GM19455 (cell line): ENCODE measurements around the gene LCP2.

Experiments used
- ATAC-seq: cut with Tn5 transposase; IDR thresholded peaks from one replicate; pipeline ENCODE4 v1.9.1; 2021; ENCODE audit not compliant: unreplicated experiment

LCP2 gene

DNA sequence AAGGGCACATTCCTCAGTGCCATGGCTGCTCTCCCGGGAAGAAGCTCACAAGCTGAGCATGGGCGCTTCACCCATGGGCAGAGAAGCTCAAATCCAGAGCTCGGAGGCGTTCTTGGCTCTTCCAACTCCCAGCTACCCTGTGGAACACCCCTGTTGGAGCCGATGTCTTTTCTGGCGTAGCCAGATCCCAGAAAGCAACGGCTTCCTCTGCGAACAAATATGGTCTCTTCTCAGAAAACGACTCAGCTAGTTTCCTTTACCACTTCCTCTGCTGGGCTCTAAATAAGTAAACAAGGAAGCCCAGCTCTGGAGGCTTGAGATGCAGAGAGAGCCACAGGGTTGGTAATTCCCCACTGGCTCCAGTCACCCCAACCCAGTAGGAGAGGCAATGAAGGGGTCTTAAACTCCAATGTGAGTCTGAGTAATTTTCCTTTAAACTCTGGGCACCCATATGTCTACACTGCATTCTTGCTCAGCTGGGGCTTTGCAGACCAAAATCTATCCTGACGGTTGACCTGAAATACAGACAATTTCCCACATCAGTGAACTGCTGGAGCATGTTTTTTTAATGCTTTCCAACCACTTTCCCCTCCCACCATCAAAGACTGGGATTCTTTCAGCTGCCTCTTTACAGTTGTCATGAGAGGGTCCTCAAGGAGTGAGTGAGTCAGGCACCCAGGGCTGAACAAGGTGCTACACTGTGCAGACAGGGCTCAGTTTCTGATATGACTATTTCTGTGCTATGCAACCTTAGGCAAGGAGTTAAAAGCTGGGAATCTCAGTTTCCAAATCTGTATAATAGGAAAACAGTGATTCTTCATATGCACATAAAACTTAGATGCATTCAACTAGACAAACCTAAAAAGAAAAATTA, at the start of gene LCP2:
TSS of gene LCP2 (minus strand) at position 189 of the 874 bp plus-strand sequence. CDS start at position 23, 166 bp downstream.
- ATAC-seq = peak; percentile 55

- ATAC-seq = no peak
Measured at GRCh38 chr5:170347022-170347567, 49.5 kb upstream of the LCP2 start.

DNA sequence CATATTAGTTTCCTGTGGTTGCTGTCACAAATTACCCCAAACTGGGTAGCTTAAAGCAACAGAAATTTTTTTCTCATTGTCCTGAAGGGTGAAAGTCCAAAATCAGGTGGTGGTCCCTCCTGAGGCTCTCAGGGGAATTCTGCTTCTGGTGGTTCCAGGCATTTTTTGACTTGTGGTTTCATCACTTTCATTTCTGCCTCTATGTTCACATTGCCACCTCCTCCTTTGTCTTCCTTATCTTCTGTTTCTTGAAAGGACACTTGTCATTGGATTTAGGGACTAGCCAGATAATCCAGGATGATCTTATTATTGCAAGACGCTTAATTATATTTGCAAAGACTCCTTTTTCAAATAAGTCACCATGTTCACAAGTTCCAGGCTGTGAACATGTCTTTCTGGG, 48.4 kb upstream of the LCP2 start:
- no peak for ATAC-seq

DNA sequence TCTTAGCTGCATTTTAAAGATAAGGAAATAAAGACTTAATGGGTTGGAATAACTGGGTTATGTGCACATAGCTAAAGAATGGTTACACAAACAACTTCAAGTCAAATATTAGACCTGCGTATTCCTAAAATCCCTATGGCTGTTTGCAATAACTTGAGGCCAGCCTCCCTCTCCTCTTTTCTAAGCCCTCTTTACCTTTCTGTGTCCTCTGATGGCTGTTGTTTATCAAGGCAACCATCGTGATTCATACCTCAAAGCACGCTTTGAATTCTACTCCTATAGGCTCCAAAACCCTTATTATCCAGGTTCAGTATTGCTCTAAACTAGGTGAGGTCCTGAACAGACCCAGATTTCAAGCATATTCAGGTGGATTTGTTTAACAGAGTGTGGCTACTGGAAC, 45.6 kb upstream of the LCP2 start:
- no peak for ATAC-seq

DNA sequence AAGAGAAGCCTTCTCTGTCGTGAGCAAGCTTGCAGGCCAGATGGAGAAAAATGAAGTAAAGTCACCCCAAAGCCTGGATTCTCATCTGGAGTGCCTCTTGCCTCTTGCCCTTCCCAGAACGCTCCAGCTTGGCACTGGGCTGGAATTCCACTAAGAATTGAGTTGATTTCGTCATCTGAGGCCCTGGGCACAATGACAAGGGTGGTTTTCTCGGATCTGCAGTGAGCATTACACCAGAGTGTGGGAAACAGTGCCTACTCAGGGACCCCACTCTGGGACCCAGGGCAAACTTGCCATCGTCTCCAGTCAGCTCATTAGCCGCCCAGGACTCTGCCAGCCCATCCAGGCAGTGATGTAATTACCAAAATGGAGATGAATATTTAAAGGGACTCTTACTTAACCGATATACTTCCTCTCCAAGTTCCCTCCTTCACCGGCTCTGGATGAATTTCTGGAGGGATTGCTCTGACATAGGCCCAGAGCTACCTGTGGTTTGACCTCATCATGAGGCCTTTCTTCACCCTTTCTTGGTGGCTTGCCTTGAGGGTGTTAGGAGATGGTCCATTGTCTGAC, 44.7 kb upstream of the LCP2 start:
- no peak for ATAC-seq

DNA sequence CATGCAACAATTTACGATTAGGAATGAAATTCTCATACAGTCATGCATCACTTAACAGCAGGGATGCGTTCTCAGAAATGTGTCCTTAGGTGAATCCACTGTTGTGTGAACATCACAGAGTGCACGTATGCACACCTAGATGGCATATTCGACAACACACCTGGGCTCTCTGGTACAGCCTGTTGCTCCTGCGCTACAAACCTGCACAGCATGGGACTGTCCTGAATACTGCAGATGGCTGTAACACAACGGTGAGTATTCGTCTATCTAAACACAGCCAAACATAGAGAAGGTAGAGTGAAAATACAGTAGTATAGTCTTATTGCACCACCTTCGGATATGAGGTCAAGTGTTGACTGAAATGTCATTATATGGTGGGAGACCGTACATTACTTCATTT, 44.0 kb upstream of the LCP2 start:
- no peak for ATAC-seq

- no peak for ATAC-seq
Measured at GRCh38 chr5:170339780-170340167, 42.2 kb upstream of the LCP2 start.

GRCh38 chr5:170338933-170339779, 41.6 kb upstream of the LCP2 start:
- peak; percentile 92 for ATAC-seq

DNA sequence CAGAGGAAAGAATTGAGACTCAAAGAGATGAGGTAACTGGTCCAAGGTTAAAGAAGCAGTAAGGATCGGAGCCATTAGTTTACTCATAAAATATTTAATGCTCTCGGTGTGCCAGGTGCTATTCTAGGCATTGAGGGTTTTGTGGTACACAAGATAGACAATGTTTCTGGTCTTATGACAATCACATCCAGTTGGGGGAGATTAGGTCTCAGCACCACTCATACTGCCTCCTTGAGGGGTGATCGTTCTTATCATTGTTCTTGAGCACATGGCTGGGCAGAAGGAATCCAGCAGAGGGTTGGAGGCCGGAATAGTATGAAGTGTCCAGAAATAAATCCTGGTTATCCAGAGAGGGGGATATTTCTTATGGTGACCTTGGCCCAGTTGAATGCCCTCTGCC, 40.7 kb upstream of the LCP2 start:
- ATAC-seq = no peak

- ATAC-seq = no peak
Measured at GRCh38 chr5:170337045-170337733, 39.6 kb upstream of the LCP2 start.

DNA sequence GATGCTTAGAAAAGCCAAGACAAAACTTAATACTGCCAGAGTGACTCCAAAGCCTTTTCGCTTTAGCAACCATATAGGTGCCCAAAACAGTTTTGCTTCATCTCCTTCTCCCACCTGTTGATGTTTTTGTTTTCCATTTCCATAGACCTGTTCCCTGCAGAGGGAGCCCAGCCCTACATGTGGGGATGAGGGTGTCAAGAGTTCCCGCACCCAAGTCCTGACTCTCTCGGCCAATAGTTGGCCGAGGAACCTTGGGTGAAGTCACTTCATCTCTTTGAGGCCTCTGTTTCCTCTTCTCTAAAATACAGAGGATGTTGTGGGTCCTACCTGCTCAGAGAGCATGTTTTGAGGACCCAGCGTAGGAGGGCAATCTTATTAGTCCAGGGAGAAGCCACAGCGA, 38.5 kb upstream of the LCP2 start:
- ATAC-seq = no peak

DNA sequence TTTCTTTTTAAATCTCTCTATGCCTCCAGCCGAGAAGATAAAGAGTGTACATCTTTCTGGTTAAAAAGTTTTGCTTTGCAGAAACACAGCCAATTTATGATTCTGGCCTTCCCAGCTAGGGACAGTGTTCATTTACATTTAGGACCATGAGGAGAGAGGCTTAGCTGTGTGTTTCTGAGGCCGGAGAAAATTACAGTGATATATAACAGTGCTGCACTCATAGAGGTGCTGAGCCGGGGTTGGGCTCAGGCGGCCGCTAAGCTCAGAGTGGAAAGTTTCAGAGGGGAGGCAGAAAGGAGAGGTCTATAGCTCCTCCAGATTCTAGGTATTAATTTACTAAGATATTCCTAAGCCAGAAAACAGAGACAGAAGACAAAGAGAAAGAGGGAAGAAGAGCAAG, 37.0 kb upstream of the LCP2 start:
- ATAC-seq = no peak

DNA sequence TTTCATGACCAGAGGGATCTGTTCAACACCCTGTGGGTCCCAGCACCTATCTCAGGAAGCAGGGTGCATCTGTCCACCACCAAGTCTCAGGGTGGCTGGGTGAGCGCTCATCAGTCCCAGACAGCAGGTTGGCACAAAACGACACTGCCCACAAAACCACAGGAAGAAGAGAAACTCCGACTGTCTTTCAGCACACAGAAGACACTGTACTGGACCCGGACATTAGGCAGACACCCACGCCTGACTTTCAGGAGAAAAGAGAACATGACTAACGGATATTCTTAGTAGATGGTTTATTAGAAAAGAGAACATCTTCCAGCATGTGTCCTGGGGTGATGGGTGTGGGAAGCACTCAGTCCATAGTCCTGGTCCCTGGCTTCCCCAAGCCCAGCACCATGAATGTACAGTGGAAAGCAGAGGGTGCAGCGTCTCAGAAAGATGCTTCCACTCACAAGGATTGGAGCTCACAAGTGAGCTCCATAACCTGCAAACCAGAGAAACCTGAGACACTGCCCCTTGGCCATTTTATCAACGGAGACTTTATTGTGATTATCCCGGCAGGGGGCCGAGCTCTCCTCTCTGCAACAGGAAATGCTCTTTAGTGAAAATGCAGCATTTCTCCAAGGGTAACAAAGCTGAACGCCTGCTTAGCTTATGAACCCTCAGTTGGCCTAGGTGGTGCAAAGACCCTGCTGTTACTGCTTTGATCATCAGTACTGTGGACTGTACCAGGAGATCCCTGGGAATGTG, 35.8 kb upstream of the LCP2 start:
- ATAC-seq = no peak

DNA sequence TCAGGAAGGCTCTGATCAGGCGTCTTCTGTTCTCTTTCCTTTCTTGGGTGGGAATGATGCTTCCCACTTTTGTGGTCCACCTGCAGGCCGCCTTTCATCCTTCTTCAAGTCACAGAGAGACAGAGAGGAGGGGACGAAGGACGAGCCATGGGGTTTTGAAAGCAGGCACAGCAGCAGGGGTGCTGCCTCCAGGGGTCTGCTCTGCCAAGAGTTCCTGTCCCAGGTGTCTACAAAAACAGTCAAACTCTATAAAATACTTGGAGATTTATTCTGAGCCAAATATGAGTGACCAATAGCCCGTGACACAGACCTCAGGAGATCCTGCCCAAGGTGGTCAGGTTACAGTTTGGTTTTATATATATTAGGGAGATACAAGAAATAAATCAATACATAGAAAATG, 34.5 kb upstream of the LCP2 start:
- ATAC-seq = no peak

DNA sequence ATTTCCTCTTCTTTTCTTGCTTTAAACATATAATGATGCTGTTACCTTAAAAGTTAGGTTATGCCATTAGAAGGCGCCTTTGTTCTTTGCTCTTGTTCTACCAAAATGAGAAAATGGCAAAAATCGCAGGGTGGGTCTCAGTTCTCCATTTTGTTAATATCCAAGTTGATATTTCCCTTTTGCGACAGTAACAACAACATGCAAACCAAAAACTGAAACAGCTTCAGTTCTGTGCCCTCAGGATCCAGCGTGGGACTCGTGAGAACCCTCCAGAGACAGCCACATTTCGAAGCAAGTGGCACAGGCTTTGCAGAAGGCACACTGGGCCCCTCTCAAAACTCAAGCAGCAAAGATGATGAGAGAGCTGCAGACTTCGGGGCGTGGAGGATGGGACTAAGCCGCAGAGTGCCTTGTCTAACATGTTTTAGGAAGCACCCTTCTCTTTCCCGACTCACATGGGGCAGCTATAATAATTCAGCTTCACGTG, 33.0 kb upstream of the LCP2 start:
- no peak for ATAC-seq

DNA sequence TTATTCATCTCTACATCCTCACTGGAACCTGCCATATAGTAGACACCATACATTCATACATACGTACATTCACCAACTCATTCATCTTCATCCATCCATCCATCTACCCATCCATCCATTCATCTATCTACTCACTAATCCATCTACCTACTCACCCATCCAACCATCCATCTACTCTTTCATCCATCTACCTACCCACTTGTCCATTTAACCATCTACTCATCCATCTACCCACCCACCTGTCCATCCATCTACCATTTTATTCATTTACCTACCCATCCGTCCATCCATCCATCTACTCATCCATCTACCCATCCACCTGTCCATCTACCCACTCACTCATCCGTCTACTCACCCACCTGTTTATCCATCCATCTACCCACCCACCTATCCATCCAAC, 31.9 kb upstream of the LCP2 start:
- no peak for ATAC-seq

DNA sequence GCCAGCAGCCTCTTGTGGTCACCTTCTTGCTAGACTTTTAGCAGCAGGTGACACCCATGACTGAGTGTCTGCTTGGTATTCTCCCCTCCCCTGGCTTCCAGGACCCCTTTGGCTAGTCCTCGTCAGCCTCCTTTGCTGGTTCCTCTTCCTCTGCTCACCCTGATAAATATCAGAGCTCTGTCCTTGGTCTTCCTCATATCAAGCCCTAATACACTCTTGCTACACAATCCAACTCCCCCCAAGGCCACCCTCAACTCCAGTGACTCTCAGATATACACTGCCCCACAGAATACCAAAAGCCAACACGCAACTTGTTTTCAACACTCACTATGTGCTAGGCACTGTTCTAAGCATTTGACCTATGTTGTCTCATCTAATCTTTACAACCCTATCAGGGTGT, 30.3 kb upstream of the LCP2 start:
- no peak for ATAC-seq

- no peak for ATAC-seq
Measured at GRCh38 chr5:170327168-170327567, 29.6 kb upstream of the LCP2 start.

- ATAC-seq = no peak
Measured at GRCh38 chr5:170319301-170319700, 21.7 kb upstream of the LCP2 start.

- ATAC-seq = no peak
Measured at GRCh38 chr5:170317499-170317898, 19.9 kb upstream of the LCP2 start.
